GM12891 (cell line): Measurements from ENCODE around the gene VMO1.

ENCODE experiments used
- DNase-seq: peaks from one replicate; pipeline ENCODE4 v3.0.0; 2011; ENCODE audit warnings: low spot score; ENCODE audit not compliant: insufficient read length
- FAIRE-seq: peaks from 2 replicates; lab custom pipeline; 2011; peaks lifted over from hg19 to GRCh38; lab: Jason Lieb, UNC
- PAX5 ChIP-seq: IDR thresholded peaks from 2 replicates; pipeline ENCODE4 v1.6.1; 2011; ENCODE audit warnings: low read length, moderate library complexity, mild to moderate bottlenecking; ENCODE audit not compliant: insufficient read depth, severe bottlenecking
- POLR2A ChIP-seq: IDR thresholded peaks from 2 replicates; pipeline ENCODE4 v1.6.1; 2011; ENCODE audit warnings: low read depth, low read length, control low read depth
- POLR2AphosphoS5 ChIP-seq: IDR thresholded peaks from 2 replicates; pipeline ENCODE4 v1.6.1; 2011; ENCODE audit warnings: low read depth, low read length, control low read depth
- POU2F2 ChIP-seq: IDR thresholded peaks from 2 replicates; pipeline ENCODE4 v1.6.1; 2011; ENCODE audit warnings: low read depth, mild to moderate bottlenecking, control low read depth, low read length, moderate library complexity
- SPI1 ChIP-seq: IDR thresholded peaks from 2 replicates; pipeline ENCODE4 v1.6.1; 2011; ENCODE audit warnings: low read depth, low read length, control low read depth
- TAF1 ChIP-seq: IDR thresholded peaks from 2 replicates; pipeline ENCODE4 v1.6.1; 2011; ENCODE audit warnings: low read depth, low read length, control low read depth

The VMO1 gene

DNA sequence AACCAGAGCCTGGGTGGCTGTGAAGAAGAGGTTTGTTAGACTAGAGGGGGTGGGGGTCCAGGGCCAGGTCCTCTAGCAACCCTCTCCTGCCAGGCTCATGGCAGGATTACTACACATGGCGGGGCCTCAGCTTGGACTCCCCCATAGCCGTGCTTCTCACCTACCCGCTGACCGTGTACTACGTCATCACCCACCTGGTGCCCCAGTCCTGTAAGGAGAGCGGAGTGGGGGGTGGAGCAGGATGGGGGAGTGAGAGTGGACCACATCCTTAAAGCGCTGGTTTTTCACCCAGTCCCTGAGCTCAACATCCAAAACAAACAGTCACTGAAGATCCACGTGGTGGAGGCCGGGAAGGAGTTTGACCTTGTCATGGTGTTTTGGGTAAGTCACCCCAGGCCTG, 42.3 kb downstream of the VMO1 start:
- TF ChIP-seq SPI1 (no peak), PAX5 (no peak), TAF1 (no peak), POLR2A (no peak), POLR2AphosphoS5 (no peak), POU2F2 (no peak)
- no peak for FAIRE-seq
- DNase-seq = no peak

DNA sequence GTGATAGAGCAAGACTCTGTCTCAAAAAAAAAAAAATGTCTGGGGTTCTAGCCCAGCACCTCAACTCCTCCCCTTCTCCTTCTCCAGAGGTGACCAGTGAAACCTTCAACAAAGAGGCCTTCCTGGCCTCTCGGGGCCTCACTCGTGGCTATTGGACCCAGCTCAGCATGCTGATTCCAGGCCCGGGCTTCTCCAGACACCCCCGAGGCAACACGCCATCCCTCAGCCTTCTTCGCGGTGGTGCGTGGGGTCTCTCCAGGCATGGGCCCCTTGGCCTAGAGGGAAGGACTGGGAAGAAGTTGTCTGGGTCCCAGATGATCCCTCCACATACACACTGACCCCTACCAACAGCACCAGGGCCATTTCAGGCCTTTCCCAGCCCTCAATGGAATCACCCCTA, 42.9 kb downstream of the VMO1 start:
- no peak for TF ChIP-seq POU2F2
- no peak for TF ChIP-seq PAX5
- no peak for TF ChIP-seq TAF1
- no peak for TF ChIP-seq POLR2A
- TF ChIP-seq SPI1 = no peak
- TF ChIP-seq POLR2AphosphoS5 = no peak
- DNase-seq = no peak
- FAIRE-seq = no peak

DNA sequence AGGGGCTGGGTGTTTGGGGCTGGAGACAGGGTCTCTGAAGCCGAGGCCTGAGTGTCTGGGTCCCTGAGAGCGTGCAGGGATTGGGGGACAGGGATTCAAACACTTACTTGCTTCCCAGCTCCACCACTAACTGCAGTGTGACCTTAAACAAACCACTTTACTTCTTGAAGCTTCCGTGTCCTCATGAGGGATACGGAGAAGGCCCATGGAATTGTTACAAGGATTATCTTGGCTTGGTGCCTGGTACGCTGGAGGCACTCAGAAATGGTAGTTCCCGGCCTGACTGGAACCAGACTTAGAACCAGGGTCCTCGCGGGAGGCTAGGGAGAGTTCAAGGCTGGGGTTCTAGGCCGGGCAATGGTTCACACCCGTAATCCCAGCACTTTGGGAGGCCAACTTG, 43.5 kb downstream of the VMO1 start:
- no peak for FAIRE-seq
- TF ChIP-seq TAF1 = no peak
- TF ChIP-seq PAX5 = no peak
- TF ChIP-seq POLR2A = no peak
- TF ChIP-seq POLR2AphosphoS5 = no peak
- no peak for TF ChIP-seq POU2F2
- no peak for TF ChIP-seq SPI1
- DNase-seq = no peak

DNA sequence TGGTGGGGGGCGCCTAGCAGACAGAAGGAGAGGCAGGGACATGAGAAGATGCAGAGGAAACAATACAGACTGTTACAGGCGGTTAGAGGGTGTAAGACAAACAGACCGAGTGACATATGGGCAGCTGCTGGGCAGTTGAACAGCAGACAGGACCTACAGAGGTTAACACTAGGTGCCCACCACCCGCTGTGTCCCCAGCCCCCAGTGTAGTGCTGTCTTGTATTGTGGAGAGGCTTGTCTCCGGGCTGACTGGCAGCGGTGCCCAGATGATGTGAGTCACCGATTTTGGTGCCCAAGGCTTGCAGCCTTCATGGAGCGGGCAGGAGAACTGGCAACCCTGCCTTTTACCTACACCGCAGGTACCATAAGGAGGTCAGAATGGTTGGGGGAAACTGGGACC, 44.0 kb downstream of the VMO1 start:
- DNase-seq (no peak), FAIRE-seq (no peak)
- TF ChIP-seq TAF1 = no peak
- TF ChIP-seq POU2F2 = no peak
- no peak for TF ChIP-seq SPI1
- no peak for TF ChIP-seq POLR2A
- no peak for TF ChIP-seq PAX5
- no peak for TF ChIP-seq POLR2AphosphoS5

DNA sequence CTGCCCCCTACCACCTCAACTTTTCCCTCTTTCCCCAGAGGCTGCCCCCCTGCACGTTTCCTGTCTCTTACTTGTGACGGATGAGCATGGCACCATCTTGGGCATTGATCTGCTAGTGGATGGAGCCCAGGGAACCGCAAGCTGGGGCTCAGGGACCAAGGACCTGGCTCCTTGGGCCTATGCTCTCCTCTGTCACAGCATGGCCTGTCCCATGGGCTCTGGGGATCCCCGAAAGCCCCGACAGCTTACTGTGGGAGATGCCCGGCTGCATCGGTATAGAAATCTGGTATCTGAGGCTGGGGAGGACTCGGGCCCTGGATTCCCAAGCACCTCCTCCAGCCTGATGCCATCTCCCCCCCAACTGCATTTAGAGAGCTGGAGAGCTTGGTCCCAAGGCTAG, 44.6 kb downstream of the VMO1 start:
- FAIRE-seq = no peak

DNA sequence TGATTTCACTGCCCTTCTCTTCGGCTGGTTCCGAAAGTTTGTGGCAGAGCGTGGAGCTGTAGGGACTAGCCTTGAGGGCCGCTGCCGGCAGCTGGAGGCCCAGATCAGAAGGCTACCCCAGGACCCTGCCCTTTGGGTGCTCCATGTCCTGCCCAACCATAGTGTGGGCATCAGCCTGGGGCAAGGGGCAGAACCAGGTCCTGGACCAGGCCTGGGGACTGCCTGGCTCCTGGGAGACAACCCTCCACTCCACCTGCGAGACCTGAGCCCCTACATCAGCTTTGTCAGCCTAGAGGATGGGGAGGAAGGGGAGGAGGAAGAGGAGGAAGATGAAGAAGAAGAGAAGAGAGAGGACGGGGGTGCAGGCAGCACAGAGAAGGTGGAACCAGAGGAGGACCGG, 45.6 kb downstream of the VMO1 start:
- FAIRE-seq = no peak
- TF ChIP-seq POU2F2 (no peak), POLR2AphosphoS5 (no peak), TAF1 (no peak), SPI1 (no peak), PAX5 (no peak), POLR2A (no peak)

More for the DNA sequence above, 44.6 kb downstream of the VMO1 start:
- DNase-seq = no peak
- TF ChIP-seq TAF1 = no peak
- no peak for TF ChIP-seq PAX5
- TF ChIP-seq SPI1 = no peak
- TF ChIP-seq POLR2AphosphoS5 = no peak
- no peak for TF ChIP-seq POLR2A

DNA sequence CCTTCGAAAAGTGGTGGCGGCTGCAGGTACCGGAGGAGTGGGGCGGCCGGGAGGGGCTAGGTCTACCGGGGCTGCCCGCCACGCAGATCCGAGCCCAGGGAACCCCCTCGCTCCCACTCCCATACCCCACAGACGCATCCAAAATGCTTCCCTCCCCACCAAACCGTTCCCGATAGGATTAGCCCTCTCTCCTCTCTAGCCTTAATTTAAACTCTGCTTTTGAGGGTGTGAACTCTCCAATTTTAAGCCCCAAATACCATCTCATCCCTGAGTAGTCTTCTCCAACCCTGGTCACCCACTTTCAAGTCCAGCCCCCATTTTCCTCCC, 46.2 kb downstream of the VMO1 start:
- TF ChIP-seq TAF1 = no peak
- DNase-seq (no peak), FAIRE-seq (no peak)

More for the DNA sequence above, 45.6 kb downstream of the VMO1 start:
- no peak for DNase-seq

DNA sequence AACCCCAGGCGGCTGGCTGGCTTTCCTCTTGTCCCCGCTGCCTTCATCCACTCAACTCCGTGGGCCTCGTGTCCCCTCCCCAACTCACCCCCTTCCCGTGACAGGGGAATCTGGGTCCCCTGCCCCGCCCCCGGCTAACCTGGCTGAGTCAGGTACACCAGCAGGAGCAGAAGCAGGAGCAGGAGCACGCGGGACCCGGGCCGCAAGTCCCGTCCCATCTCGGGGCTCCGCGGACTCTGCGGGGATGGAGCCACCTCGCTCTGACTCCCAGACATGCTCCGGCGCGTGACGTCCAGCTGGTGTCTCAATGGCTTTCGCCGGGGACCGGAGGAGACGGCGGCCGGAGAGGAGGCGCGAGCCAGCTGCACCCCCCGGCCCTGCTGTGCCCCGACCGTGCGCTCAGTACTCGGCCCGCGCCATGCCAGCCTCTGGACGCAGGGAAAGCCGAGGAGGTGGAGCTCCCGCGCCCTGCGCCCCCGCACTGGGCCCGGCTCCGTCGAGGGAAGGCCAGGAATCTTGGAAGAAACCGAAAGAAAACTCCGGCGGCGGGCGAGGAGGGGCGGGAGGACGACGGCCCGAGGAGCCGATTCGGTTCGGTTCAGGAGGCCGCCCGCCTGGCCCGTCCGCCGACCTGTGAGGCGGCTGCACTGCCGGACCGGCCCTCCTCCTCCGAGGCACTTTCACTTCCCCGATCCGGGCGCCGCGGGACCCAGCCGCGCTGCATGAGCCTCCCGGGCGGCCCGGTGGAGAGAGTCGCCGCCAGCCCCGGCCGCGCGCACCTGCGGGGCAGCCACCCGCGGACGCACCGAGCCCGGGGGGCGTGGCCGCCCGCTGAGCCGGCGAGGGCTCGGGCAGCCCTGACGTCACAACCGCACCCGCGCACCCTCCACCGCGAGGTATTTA, 46.8 kb downstream of the VMO1 start, which contains the start of the genes CXCL16 and ZMYND15:
Gene CXCL16, minus strand, starts transcription at position 807 of the 903 bp plus-strand sequence. Its CDS starts 589 bp downstream, at position 218.
Gene ZMYND15, plus strand, starts transcription at position 712 of the 903 bp plus-strand sequence. CDS start 716 bp downstream, outside the sequence.
- TF ChIP-seq SPI1 = peak; percentile 72
- no peak for TF ChIP-seq PAX5
- peak; percentile 85 for DNase-seq
- peak; percentile 86 for FAIRE-seq

DNA sequence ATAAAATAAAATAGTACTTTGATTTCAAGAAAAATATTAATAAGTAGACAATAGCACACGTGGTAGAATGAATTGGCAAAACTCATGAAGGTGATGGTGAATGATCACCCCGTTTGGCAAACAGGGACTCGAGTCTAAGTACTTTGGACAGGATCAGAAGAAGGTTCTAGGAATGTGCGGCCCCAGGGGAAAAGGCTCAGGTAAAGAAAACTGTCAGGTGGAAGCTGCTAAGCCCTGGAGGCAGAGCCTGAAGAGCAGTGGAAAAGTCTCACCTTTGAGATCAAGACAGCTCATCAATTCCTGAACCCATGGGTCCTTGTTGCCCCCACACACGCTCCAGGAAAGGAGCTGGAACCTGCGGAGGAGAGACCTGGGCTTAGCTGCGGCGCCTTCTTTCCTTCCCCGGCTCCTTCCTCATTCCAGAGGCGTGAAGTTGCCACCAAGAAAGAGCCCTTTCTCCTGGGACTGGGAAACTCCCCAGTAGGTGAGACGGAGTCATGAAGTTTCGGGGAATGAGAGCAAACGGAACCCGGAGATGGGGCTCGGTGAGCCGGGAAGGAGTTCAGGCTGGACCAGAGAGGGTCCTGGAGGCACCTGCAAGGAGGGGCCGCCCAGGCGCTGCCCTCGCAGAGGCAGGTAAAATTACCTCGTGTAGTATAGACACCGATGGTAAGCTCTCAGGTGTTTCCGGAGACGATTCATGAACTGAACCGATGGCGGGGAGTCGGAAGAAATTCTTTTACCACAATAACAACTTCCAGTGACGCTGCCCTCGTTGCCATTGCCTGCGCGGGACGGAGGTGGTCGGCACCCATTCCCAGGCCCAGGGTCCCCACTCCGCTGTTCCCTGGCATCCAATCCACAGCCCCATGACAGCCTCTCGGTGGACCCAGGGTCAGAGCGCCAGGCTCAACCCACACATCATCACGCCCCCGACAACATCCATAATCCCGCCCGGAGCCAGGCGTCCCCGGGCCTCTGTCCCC, 47.7 kb downstream of the VMO1 start:
- FAIRE-seq (peak; percentile 38), DNase-seq (no peak)
- no peak for TF ChIP-seq PAX5
- no peak for TF ChIP-seq SPI1
- TF ChIP-seq POLR2AphosphoS5 = no peak
- TF ChIP-seq POLR2A = no peak
- TF ChIP-seq POU2F2 = no peak
- TF ChIP-seq TAF1 = no peak
